Transverse colon (tissue), 4 donors: ENCODE results near the gene CCDC172. TPM values are rescaled to one million over a fixed set of nuclear protein-coding genes. Genes with fewer than 3 reads are reported as not detected.

Experiments used
- DNase-seq: peaks from one replicate; pipeline ENCODE4 v3.0.0-alpha.2; 2019
- H3K27ac ChIP-seq, 4 donors: fragments of 200-600 bp; sonication (generic); 2 replicates each; pipeline ENCODE4 v1.5.1; 2016 to 2018; ENCODE audit warnings: inconsistent platforms in 4 of 4
- H3K27me3 ChIP-seq: fragments of 200-600 bp; sonication (generic); 2 replicates; pipeline ENCODE4 v1.5.1; 2017; ENCODE audit warnings: inconsistent platforms
- H3K36me3 ChIP-seq, 4 donors: fragments of 200-600 bp; sonication (generic); 2 replicates each; pipeline ENCODE4 v1.5.1; 2017 to 2019; ENCODE audit warnings: inconsistent platforms in 4 of 4
- H3K4me1 ChIP-seq, 4 donors: fragments of 200-600 bp; sonication (generic); 2 replicates each; pipeline ENCODE4 v1.5.1; 2017 to 2020; ENCODE audit warnings: inconsistent platforms in 4 of 4
- H3K4me3 ChIP-seq, 4 donors: fragments of 200-600 bp; sonication (generic); 1 replicate in 1 of 4; 2 replicates in 3 of 4; pipeline versions ENCODE4 v1.5.1 to v1.6.1; 2017 to 2019; ENCODE audit warnings: inconsistent platforms in 4 of 4
- H3K9me3 ChIP-seq, 2 donors: fragments of 200-600 bp; sonication (generic); 2 replicates each; pipeline ENCODE4 v1.5.1; 2017 to 2019; ENCODE audit warnings: inconsistent platforms in 2 of 2
- EP300 ChIP-seq: sonication (generic); formaldehyde crosslinking; IDR thresholded peaks from one replicate; pipeline ENCODE4 v1.6.1; 2017; ENCODE audit warnings: antibody characterized with exemption, low read depth
- POLR2A ChIP-seq: fragments of 450-650 bp; IDR thresholded peaks from one replicate; pipeline ENCODE4 v1.6.1; 2016; ENCODE audit warnings: antibody characterized with exemption, mild to moderate bottlenecking, moderate library complexity
- POLR2AphosphoS5 ChIP-seq, 3 donors: sonication (generic); formaldehyde crosslinking; IDR thresholded peaks; one replicate each; pipeline ENCODE4 v1.6.1; 2016; ENCODE audit warnings: antibody characterized with exemption in 3 of 3
- WGBS, 2 donors: methylation state at CpG; one replicate each; pipeline ENCODE4 v1.1.5; 2018; ENCODE audit warnings: low coverage in 1 of 2; 5-methylcytosine and 5-hydroxymethylcytosine counted together
- in situ Hi-C, 4 donors: fragments of 200-750 bp; cut with MboI; loops; one replicate each; pipeline versions ENCODE4 v1.15.0 to v1.15.1; 2017; ENCODE audit warnings: low sequenced_read_pairs in 3 of 4, low pct_ligation_motif_present in 1 of 4, low pct_unique_long_range_greater_than_20kb in 1 of 4
- intact Hi-C: fragments of 100-400 bp; cut with DNase I; formaldehyde crosslinking; loops from one replicate; pipeline ENCODE4 v1.15.1; 2023; ENCODE audit warnings: low total_unique reads
- total RNA-seq, 4 donors: library from RNA; depleted of rRNA; stranded (reverse); fragments of >200 nt; gene quantifications; one replicate each; pipeline ENCODE4 v1.1.0, GENCODE V29; 2016
- TF ChIP-seq, protein P1 (sequence below), 5 experiments: fragments of 200-600 bp in 3 of 5; fragments of 450-650 bp in 2 of 5; sonication (generic) in 3 of 5; IDR thresholded peaks; 1 replicate in 2 of 5; 2 replicates in 3 of 5; pipeline ENCODE4 v1.5.1; 2016 to 2017; ENCODE audit warnings: antibody characterized with exemption in 5 of 5, inconsistent platforms in 3 of 5, mild to moderate bottlenecking in 2 of 5, moderate library complexity in 1 of 5

CCDC172 gene
- not detected for total RNA-seq

DNA sequence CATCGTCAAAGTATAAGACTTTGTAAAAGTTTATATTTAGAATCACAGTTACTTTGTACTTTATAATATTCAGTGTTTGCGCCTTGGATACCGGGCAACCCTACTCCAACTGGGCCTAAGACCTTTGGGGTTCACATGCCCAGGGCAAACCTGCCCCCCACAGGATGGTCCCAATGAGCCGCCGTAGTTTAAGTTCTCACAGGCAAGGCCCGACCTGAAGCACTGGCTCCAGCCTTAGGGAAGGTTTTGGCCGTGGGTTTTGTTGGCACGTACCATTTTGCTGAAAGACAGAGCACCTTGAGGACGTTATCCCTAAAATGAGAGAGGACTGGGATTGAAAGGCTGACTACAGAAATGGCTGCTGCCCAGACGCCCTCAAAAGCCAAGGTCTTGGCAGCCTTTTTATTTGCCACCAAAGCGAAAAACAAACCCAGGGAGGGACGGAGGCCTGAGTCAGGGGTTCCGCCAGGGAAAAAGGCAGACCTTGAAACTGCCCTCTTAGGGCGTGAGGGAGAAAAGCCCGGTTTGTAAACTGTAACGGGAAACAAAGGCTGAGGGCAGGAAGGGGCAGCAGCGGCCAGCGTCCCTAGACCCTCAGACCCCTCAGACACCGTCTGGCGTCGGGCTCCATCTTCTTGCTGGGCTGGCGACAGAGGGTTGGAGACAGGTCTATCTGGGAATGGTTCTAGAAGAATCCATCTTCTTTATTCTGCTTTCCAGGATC, at the start of gene CCDC172:
Gene CCDC172, plus strand, starts transcription at position 222 of the 724 bp plus-strand sequence. CDS start 564 bp downstream, outside the sequence.
- Histone ChIP-seq H3K36me3 (no peaks in the 10 kb centered on the region), H3K27me3 (no peaks in the 10 kb centered on the region), H3K4me1 (no peaks in the 10 kb centered on the region), H3K9me3 (no peaks in the 10 kb centered on the region), H3K4me3 (no peak within 1 kb of the TSS), H3K27ac (no peak within 1 kb of the TSS)
- DNase-seq = no peak
- intact Hi-C loops (no loop called here), in situ Hi-C loops (no loop called here)
- TF ChIP-seq POLR2A (no peak), EP300 (no peak), POLR2AphosphoS5 (IDR thresholded peaks at IDR 0.05) (no peak)
- TF ChIP-seq, protein P1, sequence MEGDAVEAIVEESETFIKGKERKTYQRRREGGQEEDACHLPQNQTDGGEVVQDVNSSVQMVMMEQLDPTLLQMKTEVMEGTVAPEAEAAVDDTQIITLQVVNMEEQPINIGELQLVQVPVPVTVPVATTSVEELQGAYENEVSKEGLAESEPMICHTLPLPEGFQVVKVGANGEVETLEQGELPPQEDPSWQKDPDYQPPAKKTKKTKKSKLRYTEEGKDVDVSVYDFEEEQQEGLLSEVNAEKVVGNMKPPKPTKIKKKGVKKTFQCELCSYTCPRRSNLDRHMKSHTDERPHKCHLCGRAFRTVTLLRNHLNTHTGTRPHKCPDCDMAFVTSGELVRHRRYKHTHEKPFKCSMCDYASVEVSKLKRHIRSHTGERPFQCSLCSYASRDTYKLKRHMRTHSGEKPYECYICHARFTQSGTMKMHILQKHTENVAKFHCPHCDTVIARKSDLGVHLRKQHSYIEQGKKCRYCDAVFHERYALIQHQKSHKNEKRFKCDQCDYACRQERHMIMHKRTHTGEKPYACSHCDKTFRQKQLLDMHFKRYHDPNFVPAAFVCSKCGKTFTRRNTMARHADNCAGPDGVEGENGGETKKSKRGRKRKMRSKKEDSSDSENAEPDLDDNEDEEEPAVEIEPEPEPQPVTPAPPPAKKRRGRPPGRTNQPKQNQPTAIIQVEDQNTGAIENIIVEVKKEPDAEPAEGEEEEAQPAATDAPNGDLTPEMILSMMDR (IDR thresholded peaks at IDR 0.05) = no peak
- 80 to 84% methylated on average over 3 to 22 of the region's 22 CpGs for WGBS, 2 donors

DNA sequence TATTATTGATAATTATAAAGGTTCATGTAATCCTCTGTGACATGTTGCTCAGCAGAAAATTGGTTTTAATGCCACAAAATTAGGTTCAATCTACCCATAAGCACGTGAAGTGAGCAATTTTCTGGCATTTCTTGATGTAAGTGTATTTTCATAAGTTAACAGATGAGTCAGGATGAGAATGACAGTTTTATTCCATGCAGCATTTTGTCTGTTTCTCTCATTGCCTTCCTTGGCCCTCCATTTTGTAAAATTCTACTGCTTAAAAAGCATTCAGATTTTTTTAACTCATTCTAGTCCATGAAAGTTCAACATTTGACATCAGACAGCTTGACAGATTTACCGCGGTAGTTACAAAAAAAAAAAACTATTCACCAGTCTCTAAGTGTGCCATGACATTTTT, 47.3 kb upstream of the CCDC172 start:
- in situ Hi-C loops (loop anchor here in 2 of 4 donors (25.0 kb wide), 2 partner anchors 465 to 565 kb away; no protein-coding TSS in a partner anchor), intact Hi-C loops (loop anchor here (10.0 kb wide), 1 partner anchor 322 kb away; no protein-coding TSS in a partner anchor)
- no peak for DNase-seq
- WGBS, 2 donors = 80 to 88% methylated on average over 3 of the region's 3 CpGs
- TF ChIP-seq, protein P1 (IDR thresholded peaks at IDR 0.05) = no peak
- no peak for TF ChIP-seq POLR2A
- no peaks in the 10 kb centered on the region for H3K36me3 ChIP-seq
- H3K27ac ChIP-seq = no peak overlapping the region
- H3K9me3 ChIP-seq = no peaks in the 10 kb centered on the region
- H3K4me3 ChIP-seq = no peak overlapping the region
- H3K27me3 ChIP-seq = peaks cover 53% of the 10 kb centered on the region
- peaks cover 0 to 22% (median 7%) of the 10 kb centered on the region in 4 donors for H3K4me1 ChIP-seq

GRCh38 chr10:116278846-116279245, 45.4 kb upstream of the CCDC172 start:
- Histone ChIP-seq H3K9me3 (no peaks in the 10 kb centered on the region), H3K4me1 (peaks cover 0 to 6% (median 0%) of the 10 kb centered on the region in 4 donors), H3K27me3 (peaks cover 35% of the 10 kb centered on the region), H3K27ac (no peak overlapping the region), H3K4me3 (no peak overlapping the region), H3K36me3 (no peaks in the 10 kb centered on the region)
- no peak for DNase-seq
- intact Hi-C loops = loop anchor here (10.0 kb wide), 1 partner anchor 324 kb away; no protein-coding TSS in a partner anchor
- TF ChIP-seq, protein P1 (IDR thresholded peaks at IDR 0.05) = no peak
- TF ChIP-seq POLR2A (no peak), POLR2AphosphoS5 (IDR thresholded peaks at IDR 0.05) (no peak), EP300 (no peak)
- WGBS, 2 donors = 66 to 100% methylated on average over 2 to 6 of the region's 6 CpGs
- in situ Hi-C loops = loop anchor here in 2 of 4 donors (25.0 kb wide), 2 partner anchors 467 to 567 kb away; no protein-coding TSS in a partner anchor

DNA sequence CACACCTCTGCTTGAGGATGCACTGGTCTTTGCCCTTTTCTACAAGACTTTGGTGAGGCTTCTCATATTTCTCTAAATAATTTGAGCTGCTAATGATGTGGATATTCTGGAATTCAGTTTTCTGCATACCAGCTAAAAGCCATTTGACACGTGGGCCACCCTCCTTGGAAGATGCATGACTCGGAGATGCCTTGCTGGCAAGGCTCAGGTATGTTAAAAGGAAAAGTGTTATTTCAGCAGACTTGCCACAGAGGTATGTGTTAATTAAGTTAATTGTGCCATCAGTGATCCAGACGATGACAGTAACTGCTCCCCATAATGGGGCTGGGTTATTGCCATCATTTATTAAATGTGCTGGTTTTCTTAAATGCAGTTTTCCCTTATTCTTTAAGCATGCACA, 42.5 kb upstream of the CCDC172 start:
- TF ChIP-seq EP300 (no peak), POLR2A (no peak), POLR2AphosphoS5 (IDR thresholded peaks at IDR 0.05) (no peak)
- TF ChIP-seq, protein P1 (IDR thresholded peaks at IDR 0.05) = no peak

More for the DNA sequence above, 42.5 kb upstream of the CCDC172 start:
- in situ Hi-C loops (loop anchor here in 2 of 4 donors (25.0 kb wide), 2 partner anchors 469 to 569 kb away; no protein-coding TSS in a partner anchor), intact Hi-C loops (no loop called here)
- H3K27me3 ChIP-seq = peaks cover 9% of the 10 kb centered on the region
- no peaks in the 10 kb centered on the region for H3K36me3 ChIP-seq
- H3K4me1 ChIP-seq = no peaks in the 10 kb centered on the region
- no peak for DNase-seq
- no peak overlapping the region for H3K4me3 ChIP-seq
- H3K9me3 ChIP-seq = no peaks in the 10 kb centered on the region
- no peak overlapping the region for H3K27ac ChIP-seq
- WGBS, 2 donors = 69 to 77% methylated on average over 3 of the region's 3 CpGs
